ENCODE measurements around the gene LMAN2.

Gene LMAN2

GRCh38 chr5:177296581-177296980, 54.9 kb downstream of the LMAN2 start:
- DNase-seq (ENCODE audit: extremely low spot score, insufficient read length, low read depth) (no peak), FAIRE-seq (no peak)

DNA sequence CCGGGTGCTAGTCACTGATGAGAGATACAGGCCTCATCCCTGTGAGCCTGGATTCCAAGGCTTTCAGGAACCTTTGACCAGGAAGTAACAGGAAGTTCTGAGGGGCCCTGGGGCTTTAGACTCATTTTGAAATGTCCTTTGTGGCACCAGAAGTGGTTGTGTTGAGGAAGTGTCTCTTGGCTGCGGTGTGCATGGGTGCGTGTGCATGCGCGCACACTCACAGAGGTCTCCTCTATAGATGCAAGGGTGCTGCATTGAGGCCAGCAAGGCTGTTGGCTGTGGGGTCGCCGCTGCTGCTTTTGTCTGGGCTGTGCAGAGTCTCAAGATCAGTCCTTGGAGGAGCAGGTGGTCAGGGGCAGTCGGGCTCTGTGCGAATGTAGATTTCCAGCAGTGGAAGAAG, 55.5 kb downstream of the LMAN2 start:
- FAIRE-seq (no peak), DNase-seq (ENCODE audit: extremely low spot score, insufficient read length, low read depth) (no peak)

DNA sequence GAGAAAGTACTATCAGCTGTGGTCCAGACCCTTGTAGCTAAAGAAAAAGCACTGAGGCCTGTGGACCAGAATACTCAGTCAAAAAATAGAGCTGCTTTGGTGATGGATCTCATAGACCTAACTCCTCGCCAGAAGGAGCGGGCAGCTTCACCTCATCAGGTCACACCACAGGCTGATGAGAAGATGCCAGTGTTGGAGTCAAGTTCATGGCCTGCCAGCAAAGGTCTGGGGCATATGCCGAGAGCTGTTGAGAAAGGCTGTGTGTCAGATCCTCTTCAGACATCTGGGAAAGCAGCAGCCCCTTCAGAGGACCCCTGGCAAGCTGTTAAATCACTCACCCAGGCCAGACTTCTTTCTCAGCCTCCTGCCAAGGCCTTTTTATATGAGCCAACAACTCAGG, 56.8 kb downstream of the LMAN2 start:
- no peak for FAIRE-seq
- no peak for DNase-seq (ENCODE audit: extremely low spot score, insufficient read length, low read depth)

DNA sequence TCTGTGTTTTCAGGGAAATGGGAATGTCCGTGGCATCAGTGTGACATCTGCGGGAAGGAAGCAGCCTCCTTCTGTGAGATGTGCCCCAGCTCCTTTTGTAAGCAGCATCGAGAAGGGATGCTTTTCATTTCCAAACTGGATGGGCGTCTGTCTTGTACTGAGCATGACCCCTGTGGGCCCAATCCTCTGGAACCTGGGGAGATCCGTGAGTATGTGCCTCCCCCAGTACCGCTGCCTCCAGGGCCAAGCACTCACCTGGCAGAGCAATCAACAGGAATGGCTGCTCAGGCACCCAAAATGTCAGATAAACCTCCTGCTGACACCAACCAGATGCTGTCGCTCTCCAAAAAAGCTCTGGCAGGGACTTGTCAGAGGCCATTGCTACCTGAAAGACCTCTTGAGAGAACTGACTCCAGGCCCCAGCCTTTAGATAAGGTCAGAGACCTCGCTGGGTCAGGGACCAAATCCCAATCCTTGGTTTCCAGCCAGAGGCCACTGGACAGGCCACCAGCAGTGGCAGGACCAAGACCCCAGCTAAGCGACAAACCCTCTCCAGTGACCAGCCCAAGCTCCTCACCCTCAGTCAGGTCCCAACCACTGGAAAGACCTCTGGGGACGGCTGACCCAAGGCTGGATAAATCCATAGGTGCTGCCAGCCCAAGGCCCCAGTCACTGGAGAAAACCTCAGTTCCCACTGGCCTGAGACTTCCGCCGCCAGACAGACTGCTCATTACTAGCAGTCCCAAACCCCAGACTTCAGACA, 57.5 kb downstream of the LMAN2 start:
- no peak for FAIRE-seq

DNA sequence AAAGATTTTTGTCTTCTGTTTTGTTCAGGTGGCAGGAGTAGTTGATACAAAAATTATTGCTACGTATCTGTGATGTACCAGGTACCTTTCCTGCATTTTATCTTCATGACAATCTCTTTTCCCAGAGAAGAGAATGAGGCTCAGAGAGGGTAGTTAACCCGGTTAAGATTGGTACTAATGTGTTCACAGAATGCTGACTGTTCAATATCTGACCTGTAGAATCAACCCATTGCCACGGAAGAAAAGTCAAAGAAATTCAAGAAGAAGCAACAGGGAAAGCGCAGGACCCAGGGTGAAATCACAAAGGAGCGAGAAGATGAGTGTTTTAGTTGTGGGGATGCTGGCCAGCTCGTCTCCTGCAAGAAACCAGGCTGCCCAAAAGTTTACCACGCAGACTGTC, 59.7 kb downstream of the LMAN2 start:
- no peak for FAIRE-seq
- no peak for DNase-seq (ENCODE audit: extremely low spot score, insufficient read length, low read depth)

More for the DNA sequence above, 57.5 kb downstream of the LMAN2 start:
- DNase-seq (ENCODE audit: extremely low spot score, insufficient read length, low read depth), result no peak

DNA sequence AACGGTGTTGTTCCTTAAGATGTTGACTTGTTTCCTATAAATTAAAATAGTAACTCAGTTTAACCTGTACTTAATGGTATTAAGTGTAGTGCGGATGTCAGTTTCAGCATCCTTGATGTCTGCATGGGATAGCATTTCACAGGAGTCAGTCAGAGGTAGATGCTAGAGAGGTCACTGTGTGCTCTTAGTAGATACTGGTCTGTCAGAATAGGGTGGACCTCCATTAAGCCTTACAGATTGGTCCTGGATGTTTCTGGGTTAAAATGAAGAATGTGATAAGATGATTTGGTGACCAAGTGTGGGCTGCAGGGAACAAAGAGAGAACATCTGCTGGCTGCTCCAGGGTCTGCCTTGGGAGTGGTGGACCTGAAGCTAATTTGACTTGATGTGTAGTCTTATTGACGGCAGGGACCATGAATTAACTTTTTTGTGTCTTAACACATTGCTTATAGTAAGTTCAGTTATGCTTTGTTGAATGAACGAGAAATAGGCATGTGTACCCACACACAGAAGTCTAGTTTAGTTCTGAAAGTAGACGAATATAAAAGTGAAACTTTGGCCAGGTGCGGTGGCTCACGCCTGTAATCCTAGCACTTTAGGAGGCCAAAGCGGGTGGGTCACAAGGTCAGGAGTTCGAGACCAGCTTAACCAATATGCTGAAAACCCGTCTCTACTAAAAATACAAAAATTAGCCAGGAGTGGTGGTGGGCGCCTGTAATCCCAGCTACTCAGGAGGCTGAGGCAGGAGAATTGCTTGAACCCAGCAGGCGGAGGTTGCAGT, 60.5 kb downstream of the LMAN2 start:
- FAIRE-seq (peak; percentile 94), DNase-seq (ENCODE audit: extremely low spot score, insufficient read length, low read depth) (no peak)

GRCh38 chr5:177288191-177288590, 63.3 kb downstream of the LMAN2 start:
- FAIRE-seq (no peak), DNase-seq (ENCODE audit: extremely low spot score, insufficient read length, low read depth) (no peak)
